ENCODE results near the gene ITM2B.

DNA sequence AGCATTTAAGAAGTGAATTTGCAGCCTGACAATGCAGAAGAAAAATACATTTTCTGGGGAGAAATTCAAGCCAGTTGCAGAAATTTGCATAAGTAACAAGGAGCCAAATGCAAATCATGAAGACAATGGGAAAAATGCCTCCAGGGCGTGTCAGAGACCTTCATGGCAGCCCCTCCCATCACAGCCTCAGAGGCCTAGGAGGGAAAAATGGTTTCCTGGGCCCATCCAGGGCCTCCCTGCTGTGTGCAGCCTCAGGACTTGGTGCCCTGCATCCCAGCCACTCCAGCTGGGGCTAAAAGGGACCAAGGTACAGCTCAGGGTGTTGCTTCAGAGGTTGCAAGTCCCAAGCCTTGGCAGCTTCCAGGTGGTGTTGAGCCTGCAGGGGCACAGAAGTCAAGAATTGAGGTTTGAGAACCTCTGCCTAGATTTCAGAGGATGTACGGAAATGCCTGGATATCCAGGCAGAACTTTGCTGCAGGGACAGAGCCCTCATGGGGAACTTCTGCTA lies 16.7 kb upstream of the ITM2B start:
- TF ChIP-seq POLR2AphosphoS5 (IDR thresholded peaks at IDR 0.05) (no peak), POLR2A (IDR thresholded peaks at IDR 0.05) (no peak)
- TF ChIP-seq, protein P1, sequence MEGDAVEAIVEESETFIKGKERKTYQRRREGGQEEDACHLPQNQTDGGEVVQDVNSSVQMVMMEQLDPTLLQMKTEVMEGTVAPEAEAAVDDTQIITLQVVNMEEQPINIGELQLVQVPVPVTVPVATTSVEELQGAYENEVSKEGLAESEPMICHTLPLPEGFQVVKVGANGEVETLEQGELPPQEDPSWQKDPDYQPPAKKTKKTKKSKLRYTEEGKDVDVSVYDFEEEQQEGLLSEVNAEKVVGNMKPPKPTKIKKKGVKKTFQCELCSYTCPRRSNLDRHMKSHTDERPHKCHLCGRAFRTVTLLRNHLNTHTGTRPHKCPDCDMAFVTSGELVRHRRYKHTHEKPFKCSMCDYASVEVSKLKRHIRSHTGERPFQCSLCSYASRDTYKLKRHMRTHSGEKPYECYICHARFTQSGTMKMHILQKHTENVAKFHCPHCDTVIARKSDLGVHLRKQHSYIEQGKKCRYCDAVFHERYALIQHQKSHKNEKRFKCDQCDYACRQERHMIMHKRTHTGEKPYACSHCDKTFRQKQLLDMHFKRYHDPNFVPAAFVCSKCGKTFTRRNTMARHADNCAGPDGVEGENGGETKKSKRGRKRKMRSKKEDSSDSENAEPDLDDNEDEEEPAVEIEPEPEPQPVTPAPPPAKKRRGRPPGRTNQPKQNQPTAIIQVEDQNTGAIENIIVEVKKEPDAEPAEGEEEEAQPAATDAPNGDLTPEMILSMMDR (IDR thresholded peaks at IDR 0.05), result no peak

Measured in transverse colon (tissue), 4 donors.